Putamen (tissue), 1 donor: Measurements from ENCODE around the gene LRRC7.
"Not testable (repeated sequence)": the region's sequence is repeated elsewhere in the genome, so short reads cannot be mapped to it uniquely, and the experiment has no call there.

Source experiments
- DNase-seq: peaks from one replicate; pipeline ENCODE4 v3.0.0-alpha.2; 2016; ENCODE audit warnings: low spot score

Gene LRRC7

GRCh38 chr1:70041317-70042045, 473.8 kb downstream of the LRRC7 start:
- DNase-seq, result no peak

DNA sequence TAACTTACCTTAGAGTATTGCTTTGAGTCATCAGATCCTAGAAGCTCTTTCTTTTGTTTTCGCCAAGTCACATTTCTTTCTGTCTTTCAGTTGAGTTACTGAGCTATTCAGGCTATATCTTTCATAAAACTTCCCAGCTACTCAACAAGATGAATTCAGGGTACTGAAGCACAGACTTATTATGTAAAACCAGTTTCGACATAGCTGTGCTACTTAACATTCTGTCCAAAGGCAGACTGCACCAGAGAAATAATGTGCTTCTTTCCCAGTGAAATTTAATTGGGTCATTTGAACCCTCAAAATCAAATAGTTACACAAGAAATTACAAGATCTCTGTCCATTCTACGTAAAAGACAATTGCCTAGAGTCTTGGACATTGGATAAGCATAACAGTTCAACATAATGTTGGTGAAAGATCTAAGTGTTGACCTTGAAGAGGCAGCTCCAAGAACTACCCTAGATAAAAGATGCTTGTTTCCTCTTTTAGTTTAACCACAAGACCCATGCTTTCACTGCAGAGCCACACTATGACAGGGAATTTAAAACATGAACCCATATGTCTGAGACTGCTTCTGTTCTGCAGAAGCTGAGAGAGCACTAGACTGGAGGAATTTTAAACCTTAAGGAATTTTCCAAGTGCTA, 474.5 kb downstream of the LRRC7 start:
- peak; percentile 22 for DNase-seq

- DNase-seq, result no peak
These were observed 476.1 kb downstream of the LRRC7 start for GRCh38 chr1:70043804-70044203.

GRCh38 chr1:70044832-70045231, 477.1 kb downstream of the LRRC7 start:
- no peak for DNase-seq

DNA sequence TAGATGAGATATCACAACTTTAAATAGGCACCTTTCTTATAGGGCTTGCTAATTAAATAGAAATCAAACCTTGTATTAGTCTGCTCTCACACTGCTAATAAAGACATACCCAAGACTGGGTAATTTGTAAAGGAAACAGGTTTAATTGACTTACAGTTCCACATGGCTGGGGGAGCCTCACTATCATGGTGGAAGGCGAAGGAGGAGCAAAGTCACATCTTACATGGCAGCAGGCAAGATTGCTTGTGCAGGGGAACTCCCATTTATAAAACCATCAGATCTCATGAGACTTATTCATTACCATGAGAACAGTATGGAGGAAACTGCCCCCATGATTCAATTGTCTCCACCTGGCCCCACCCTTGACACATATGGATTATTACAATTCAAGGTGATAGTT, 477.9 kb downstream of the LRRC7 start:
- not testable (repeated sequence) for DNase-seq

DNA sequence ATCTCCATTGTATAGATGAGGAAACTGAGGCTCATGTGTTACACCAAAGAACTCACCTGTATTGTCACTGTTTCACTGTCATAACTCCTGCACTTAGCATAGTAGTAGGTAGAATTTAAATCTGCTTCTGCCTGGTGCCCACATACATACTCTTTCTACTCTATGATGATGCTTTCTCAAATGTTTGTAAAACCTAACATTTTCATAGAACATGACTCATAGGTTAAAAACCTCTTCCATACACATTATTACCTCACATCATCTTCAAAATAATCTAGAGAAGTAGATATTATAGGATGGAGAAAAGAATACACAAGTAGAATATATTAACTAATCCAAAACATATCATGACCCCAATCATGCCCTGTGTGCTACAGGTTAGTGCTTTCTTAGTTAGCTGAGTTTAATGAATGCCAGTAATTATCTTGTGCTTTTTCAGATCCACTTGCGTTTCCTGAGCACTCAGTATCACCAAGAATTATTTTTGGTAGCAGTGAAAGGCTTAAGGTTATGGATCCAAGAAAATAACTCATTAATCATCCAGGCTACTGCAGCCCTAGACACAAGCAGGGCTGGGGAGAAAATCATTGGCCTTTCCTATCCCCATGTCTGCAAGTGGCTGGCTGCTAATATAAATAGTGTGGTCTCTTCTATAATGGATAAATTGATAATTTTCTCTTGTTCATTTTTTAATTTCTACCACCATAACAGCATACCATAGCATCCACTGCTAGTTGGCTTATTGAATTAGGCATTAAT, 480.8 kb downstream of the LRRC7 start:
- DNase-seq, result no peak

- DNase-seq, result no peak
These were observed 484.2 kb downstream of the LRRC7 start for GRCh38 chr1:70051926-70052325.

- DNase-seq, result no peak
These were observed 489.8 kb downstream of the LRRC7 start for GRCh38 chr1:70057500-70057899.

DNA sequence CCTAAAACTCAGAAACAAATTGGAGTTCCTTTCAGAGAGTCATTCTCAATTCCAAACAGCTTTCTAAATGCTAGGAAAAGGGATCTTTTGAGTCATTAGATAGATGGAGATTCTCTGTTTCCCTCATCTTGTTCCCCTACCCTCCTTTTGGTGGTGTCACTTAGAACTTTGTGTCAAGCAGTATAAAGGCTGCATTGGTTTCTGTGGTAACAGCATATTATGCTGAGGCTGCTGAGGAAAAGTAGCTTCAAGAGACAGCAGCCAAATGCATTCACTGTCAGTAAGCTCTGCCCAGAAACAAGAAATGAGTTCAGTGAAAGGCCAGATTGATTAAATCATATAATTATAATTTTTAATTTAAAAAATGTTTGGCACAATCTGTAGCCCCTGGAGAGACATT, 493.5 kb downstream of the LRRC7 start:
- peak; percentile 20 for DNase-seq

DNA sequence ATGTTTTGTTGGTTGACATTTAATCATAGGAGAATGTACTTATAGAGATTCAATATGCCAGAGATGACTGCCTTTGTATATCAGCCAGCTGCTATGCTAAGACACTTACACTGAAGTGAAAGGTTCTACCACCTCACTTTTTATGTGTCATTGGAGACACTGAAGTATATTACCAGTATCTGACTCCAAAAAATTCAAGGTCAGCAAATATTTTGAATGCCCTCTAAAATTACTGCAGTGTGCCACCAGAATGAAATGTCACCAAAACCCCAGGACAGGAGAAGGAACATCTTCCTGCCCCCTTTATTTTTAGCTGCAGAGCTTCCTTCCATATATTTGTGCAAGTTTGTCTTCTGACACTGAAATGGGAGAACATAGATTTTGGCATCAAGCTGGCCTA, 496.1 kb downstream of the LRRC7 start:
- DNase-seq, result no peak

DNA sequence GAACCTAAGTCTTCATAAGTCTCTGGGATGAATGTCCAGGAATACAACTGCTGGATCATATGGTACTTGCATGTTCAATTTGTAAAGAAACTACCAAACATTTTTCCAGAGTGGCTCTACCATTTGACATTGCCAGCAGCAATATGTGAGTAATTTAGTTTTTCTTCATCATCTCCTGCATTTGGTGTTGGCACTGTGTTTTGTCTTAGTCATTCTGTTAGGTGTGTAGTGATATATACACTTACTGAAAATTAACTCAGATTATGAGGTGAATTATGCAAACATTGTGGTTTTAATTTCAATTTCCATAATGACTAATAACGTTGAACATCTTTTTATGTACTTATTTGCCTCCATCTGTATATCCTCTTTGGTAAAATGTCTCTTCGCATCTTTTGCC, 499.0 kb downstream of the LRRC7 start:
- DNase-seq, result no peak

DNA sequence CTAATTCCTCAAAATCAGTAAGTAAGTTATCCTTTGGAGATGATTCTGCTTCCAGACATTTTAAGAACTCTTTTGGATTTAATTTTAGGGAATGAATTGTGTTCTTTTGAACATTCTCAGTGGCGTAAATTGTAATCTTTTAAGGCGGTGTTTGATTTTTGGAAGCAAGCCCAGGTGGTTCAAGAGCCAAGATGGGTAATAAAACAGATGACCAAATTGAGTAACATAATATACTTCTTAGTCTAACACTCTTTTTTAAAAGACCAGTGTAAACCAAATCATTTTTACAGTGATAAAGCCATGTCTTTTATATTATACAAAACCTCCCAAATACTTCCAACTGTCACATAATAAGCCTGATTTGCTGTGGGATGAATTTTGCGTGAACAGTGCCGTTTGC, 503.9 kb downstream of the LRRC7 start:
- no peak for DNase-seq

- no peak for DNase-seq
These were observed 504.6 kb downstream of the LRRC7 start for GRCh38 chr1:70072231-70072751.

DNA sequence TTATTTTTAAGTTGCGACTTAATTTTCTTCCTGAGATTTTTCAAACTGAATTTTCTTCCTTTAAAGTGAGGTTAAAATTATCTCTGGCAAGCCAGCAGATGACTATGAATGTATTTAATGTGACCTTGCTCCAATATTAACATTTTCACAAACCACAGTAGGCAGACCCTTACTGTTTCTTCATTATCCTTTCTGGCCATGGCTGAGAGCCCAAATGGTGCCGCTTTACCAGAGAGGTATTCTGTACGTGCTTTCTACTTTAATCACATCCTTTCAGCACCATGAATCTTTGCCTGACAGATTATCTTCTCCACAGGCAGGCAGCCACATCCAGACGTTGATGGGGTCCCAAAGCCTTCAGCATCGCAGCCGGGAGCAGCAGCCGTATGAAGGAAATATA, 508.0 kb downstream of the LRRC7 start:
- DNase-seq, result no peak

DNA sequence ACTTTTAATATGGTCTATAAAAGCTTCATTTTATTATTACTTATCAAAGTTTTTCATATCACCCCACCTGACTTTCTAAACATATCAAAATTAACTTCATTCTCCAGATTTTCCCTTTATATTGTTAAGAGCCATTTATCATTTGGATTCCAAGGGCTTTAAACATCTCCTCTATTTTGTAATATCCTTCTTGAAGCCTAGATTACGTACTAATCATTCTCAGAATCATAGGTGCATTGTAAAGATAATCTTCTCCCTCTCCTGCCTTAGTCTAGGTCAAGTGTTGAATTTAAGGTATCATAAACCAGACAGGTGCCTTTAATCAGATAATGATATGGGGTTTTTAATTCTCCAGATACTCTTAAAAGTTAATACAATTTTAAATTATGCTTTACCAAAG, 509.3 kb downstream of the LRRC7 start:
- no peak for DNase-seq

GRCh38 chr1:70079546-70079945, 511.8 kb downstream of the LRRC7 start:
- no peak for DNase-seq

DNA sequence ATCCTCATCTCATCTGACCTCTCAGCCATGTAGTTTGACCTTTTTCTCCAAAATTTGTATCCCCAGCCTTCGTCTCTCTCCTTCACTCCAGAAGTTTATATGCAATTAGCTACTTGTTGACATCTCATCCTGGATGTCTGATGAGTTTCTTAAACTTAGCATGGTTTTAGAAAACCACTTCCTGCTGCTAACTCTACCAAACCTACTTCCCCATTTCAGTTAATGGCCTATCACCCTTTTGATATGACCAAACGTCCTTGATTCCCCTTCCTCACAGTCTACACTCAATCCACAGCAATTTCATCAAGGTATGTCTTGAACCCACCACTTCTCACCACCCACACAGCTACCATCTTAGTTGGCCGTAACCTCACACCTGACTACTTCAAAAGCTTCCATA, 515.8 kb downstream of the LRRC7 start:
- no peak for DNase-seq

GRCh38 chr1:70084314-70084915, 516.7 kb downstream of the LRRC7 start:
- DNase-seq, result no peak

GRCh38 chr1:70085521-70085920, 517.8 kb downstream of the LRRC7 start:
- DNase-seq, result no peak

- no peak for DNase-seq
These were observed 519.2 kb downstream of the LRRC7 start for GRCh38 chr1:70086897-70087296.

DNA sequence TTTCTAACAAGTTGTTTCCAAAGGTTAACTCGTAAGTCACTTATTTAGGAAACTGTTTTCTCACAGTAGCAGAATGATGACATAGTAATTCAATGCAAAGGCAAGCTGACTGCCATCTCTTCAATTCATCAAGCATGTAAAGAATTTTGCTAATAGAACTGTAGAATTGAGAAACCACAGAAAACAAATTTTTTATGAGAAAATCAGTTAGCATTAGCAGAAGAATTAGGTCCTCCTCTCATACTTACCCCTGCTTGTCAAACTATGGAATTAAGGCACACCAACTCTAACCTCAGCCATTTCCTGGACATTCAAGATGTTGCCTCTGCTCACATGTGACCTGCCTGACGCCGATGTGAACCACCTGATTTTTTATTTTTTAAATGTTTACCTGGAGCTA, 522.4 kb downstream of the LRRC7 start:
- DNase-seq, result no peak

GRCh38 chr1:70090875-70091274, 523.2 kb downstream of the LRRC7 start:
- DNase-seq, result no peak

DNA sequence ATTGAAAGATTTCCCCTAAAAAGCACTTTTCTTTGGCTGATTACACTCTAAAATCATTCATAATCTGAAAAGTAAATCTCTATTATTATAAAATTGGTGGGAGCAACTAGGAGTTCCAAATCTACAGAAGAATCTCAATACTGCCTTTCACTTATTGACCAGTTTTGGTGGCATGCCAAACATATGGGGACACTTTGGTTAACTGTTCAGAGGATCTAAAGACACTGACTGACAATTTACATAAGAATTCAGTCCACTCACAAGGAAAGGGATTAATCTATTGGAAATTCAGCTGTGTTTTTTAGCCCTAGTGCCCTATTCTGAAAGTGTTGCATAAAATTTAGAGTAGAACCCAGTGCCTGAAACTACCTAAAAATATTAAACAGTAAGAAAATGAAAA, 524.1 kb downstream of the LRRC7 start:
- no peak for DNase-seq
